OCI-LY1 (cell line): ENCODE results near the gene KRTAP4-8.

ENCODE experiments used
- H2AFZ ChIP-seq: fragments of 200-600 bp; sonication (generic), shearing (Covaris generic); 2 replicates; pipeline ENCODE4 v1.6.0; 2014; ENCODE audit warnings: antibody characterized with exemption, mild to moderate bottlenecking, low read length
- H3F3A ChIP-seq: fragments of 200-600 bp; sonication (generic), shearing (Covaris generic); 2 replicates; pipeline ENCODE4 v1.6.0; 2014; ENCODE audit warnings: mild to moderate bottlenecking, antibody characterized with exemption, low read length, moderate library complexity; ENCODE audit not compliant: insufficient read depth
- H3K27ac ChIP-seq: fragments of 200-600 bp; sonication (generic); 2 replicates; pipeline ENCODE4 v1.5.1; 2014; ENCODE audit warnings: low read length, mixed run types, mild to moderate bottlenecking, low read depth; ENCODE audit not compliant: poor library complexity, severe bottlenecking
- H3K27me3 ChIP-seq: fragments of 200-600 bp; sonication (generic); 2 replicates; pipeline ENCODE4 v1.6.0; 2014; ENCODE audit warnings: antibody characterized with exemption, mild to moderate bottlenecking, low read length, moderate library complexity; ENCODE audit not compliant: insufficient read depth
- H3K36me3 ChIP-seq: fragments of 200-600 bp; sonication (generic); 2 replicates; pipeline ENCODE4 v1.6.1; 2014; ENCODE audit warnings: mild to moderate bottlenecking, antibody characterized with exemption, low read length, moderate library complexity, mixed read lengths; ENCODE audit not compliant: insufficient read depth
- H3K4me1 ChIP-seq: fragments of 200-600 bp; sonication (generic); 2 replicates; pipeline ENCODE4 v1.5.1; 2014; ENCODE audit warnings: mild to moderate bottlenecking, low read length, moderate library complexity; ENCODE audit not compliant: insufficient read depth, severe bottlenecking
- H3K4me2 ChIP-seq: fragments of 200-600 bp; sonication (generic), shearing (Covaris generic); 2 replicates; pipeline ENCODE4 v1.6.1; 2014; ENCODE audit warnings: low read length
- H3K4me3 ChIP-seq: fragments of 200-600 bp; sonication (generic); 2 replicates; pipeline ENCODE4 v1.5.1; 2014; ENCODE audit warnings: low read length, low read depth, mild to moderate bottlenecking, mixed read lengths; ENCODE audit not compliant: poor library complexity, severe bottlenecking
- H3K79me2 ChIP-seq: fragments of 200-600 bp; shearing (Covaris generic); 2 replicates; pipeline ENCODE4 v1.6.1; 2016; ENCODE audit warnings: mixed run types, low read length, mixed read lengths; ENCODE audit not compliant: insufficient read depth
- H3K9ac ChIP-seq: fragments of 200-600 bp; sonication (generic), shearing (Covaris generic); 2 replicates; pipeline ENCODE4 v1.6.1; 2014; ENCODE audit warnings: mild to moderate bottlenecking, low read length, mixed read lengths
- H3K9me2 ChIP-seq: fragments of 200-600 bp; sonication (generic), shearing (Covaris generic); 2 replicates; pipeline ENCODE4 v1.6.1; 2014; ENCODE audit warnings: low read depth, mild to moderate bottlenecking, low read length, mixed read lengths
- H3K9me3 ChIP-seq: fragments of 200-600 bp; shearing (Covaris generic); 2 replicates; pipeline ENCODE4 v1.6.1; 2014; ENCODE audit warnings: low read length, mixed read lengths
- H4K20me1 ChIP-seq: fragments of 200-600 bp; sonication (generic), shearing (Covaris generic); 2 replicates; pipeline ENCODE4 v1.6.0; 2016; ENCODE audit warnings: mild to moderate bottlenecking, low read length; ENCODE audit not compliant: insufficient read depth
- EZH2 ChIP-seq: fragments of 200-600 bp; sonication (generic), shearing (Covaris generic); IDR thresholded peaks from 2 replicates; pipeline ENCODE4 v1.8.0; 2017; ENCODE audit warnings: borderline replicate concordance, mixed run types, mild to moderate bottlenecking, antibody characterized with exemption, low read length, moderate library complexity, mixed read lengths
- TF ChIP-seq, protein P1 (sequence below): fragments of 200-600 bp; sonication (generic), shearing (Covaris generic); IDR thresholded peaks from 2 replicates; pipeline ENCODE4 v1.5.1; 2017; ENCODE audit warnings: mild to moderate bottlenecking, antibody characterized with exemption, low read length, moderate library complexity, mixed read lengths

KRTAP4-8 gene

DNA sequence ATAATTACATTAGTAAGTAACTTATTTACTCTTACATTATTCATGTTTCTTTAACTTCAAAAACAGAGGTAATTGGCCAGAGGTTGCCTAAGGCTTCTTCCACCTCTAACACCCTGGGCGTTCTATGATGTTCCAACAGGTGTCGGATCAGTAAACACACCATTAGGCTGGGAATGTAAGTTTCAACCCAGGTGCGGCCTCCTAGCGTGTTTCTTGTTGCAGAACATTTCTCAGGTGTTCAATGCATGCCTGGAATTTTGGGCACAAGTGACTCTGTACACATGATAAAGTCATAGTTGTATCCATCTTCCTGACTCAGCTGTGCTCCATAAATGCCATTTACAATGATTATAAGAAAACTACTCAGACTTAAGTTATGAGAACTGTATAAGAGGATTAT, 43.9 kb downstream of the KRTAP4-8 start:
- Histone ChIP-seq H3K27me3 (0 out of 2 replicates have a peak, but pooled peaks cover 3% of the 10 kb centered on the region), H4K20me1 (no peaks in the 10 kb centered on the region), H3F3A (no peaks in the 10 kb centered on the region), H3K4me2 (no peak overlapping the region), H3K79me2 (no peaks in the 10 kb centered on the region), H3K4me3 (no peak overlapping the region), H2AFZ (no peak overlapping the region), H3K4me1 (no peaks in the 10 kb centered on the region), H3K27ac (no peak overlapping the region), H3K36me3 (no peaks in the 10 kb centered on the region), H3K9me3 (0 out of 2 replicates have a peak, but pooled peaks cover 2% of the 10 kb centered on the region), H3K9me2 (no peaks in the 10 kb centered on the region), H3K9ac (no peak overlapping the region)
- no peak for TF ChIP-seq EZH2
- TF ChIP-seq, protein P1, sequence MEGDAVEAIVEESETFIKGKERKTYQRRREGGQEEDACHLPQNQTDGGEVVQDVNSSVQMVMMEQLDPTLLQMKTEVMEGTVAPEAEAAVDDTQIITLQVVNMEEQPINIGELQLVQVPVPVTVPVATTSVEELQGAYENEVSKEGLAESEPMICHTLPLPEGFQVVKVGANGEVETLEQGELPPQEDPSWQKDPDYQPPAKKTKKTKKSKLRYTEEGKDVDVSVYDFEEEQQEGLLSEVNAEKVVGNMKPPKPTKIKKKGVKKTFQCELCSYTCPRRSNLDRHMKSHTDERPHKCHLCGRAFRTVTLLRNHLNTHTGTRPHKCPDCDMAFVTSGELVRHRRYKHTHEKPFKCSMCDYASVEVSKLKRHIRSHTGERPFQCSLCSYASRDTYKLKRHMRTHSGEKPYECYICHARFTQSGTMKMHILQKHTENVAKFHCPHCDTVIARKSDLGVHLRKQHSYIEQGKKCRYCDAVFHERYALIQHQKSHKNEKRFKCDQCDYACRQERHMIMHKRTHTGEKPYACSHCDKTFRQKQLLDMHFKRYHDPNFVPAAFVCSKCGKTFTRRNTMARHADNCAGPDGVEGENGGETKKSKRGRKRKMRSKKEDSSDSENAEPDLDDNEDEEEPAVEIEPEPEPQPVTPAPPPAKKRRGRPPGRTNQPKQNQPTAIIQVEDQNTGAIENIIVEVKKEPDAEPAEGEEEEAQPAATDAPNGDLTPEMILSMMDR, result no peak

DNA sequence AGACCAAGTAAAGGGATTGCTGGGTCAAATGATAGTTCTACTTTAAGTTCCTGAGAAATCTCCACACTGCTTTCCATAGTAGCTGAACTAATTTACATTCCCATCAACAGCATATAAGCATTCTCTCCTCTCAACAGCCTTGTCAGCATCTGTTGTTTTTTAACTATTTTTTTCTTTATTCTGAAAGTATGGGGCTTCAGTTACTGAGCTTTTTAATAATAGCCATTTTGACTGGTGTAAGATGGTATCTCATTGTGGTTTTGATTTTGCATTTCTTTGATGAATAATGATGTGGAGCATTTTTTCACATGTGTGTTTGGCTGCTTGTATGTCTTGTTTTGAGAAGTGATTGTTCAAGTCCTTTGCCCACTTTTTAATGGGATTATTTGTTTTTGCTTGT, 45.4 kb downstream of the KRTAP4-8 start:
- Histone ChIP-seq H3K9ac (no peak overlapping the region), H3K9me3 (0 out of 2 replicates have a peak, but pooled peaks cover 2% of the 10 kb centered on the region), H3K4me3 (no peak overlapping the region), H3K27ac (no peak overlapping the region), H4K20me1 (no peaks in the 10 kb centered on the region), H3F3A (no peaks in the 10 kb centered on the region), H2AFZ (no peak overlapping the region), H3K4me2 (no peak overlapping the region), H3K27me3 (0 out of 2 replicates have a peak, but pooled peaks cover 3% of the 10 kb centered on the region), H3K79me2 (no peaks in the 10 kb centered on the region), H3K9me2 (no peaks in the 10 kb centered on the region), H3K36me3 (no peaks in the 10 kb centered on the region), H3K4me1 (no peaks in the 10 kb centered on the region)
- TF ChIP-seq EZH2, result no peak
- TF ChIP-seq, protein P1, result no peak

DNA sequence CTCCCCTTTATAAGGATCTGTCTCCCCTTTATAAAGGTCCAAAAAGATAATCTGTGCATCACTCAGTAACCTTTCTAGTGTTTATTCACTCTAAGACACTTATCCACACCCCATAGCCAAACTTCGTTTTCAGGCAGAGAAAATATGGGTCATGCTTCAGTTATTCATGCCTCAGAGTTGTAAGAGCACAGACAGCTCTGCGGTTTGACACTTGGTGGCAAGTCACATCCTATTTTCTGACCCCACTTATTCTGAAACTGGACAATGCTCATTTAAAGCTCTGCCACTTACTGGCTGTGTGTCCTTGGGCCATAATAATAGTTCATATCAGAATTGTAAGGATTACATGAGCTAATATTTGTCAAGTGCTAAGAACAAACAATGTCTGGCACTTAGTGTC, 48.8 kb downstream of the KRTAP4-8 start:
- no peak overlapping the region for H2AFZ ChIP-seq

More for the DNA sequence above, 48.8 kb downstream of the KRTAP4-8 start:
- Histone ChIP-seq H3K79me2 (no peaks in the 10 kb centered on the region), H3K4me2 (no peak overlapping the region), H4K20me1 (no peaks in the 10 kb centered on the region), H3K27ac (no peak overlapping the region), H3K27me3 (no peaks in the 10 kb centered on the region), H3K36me3 (no peaks in the 10 kb centered on the region), H3K4me1 (no peaks in the 10 kb centered on the region), H3K9me2 (no peaks in the 10 kb centered on the region), H3K4me3 (no peak overlapping the region), H3K9me3 (0 out of 2 replicates have a peak, but pooled peaks cover 2% of the 10 kb centered on the region), H3K9ac (no peak overlapping the region), H3F3A (no peaks in the 10 kb centered on the region)
- TF ChIP-seq EZH2, result no peak
- TF ChIP-seq, protein P1, result no peak
